ENCODE data around the gene RMND5B.

RMND5B gene

GRCh38 chr5:178117923-178118701 is 12.7 kb upstream of the RMND5B start:
- no peak overlapping the region for H2AFZ ChIP-seq (ENCODE audit: low read length)
- H3F3A ChIP-seq (ENCODE audit: insufficient read depth, low read length) = 0 out of 2 replicates have a peak, but pooled peaks cover 4% of the 10 kb centered on the region
- H3K36me3 ChIP-seq (replicated peaks; ENCODE audit: insufficient read depth, low read length) = no peaks in the 10 kb centered on the region
- peaks cover 26% of the 10 kb centered on the region for H3K27me3 ChIP-seq (replicated peaks; ENCODE audit: insufficient read depth, low read length)
- no peak overlapping the region for H3K9ac ChIP-seq (ENCODE audit: low read length)
- H3K9me2 ChIP-seq (replicated peaks; ENCODE audit: insufficient read depth, low read length) = no peaks in the 10 kb centered on the region
- no peaks in the 10 kb centered on the region for H3K9me3 ChIP-seq (replicated peaks; ENCODE audit: insufficient read depth, low read length)
- H3K4me1 ChIP-seq (ENCODE audit: low read length) = peaks cover 14% of the 10 kb centered on the region
- no peaks in the 10 kb centered on the region for H4K20me1 ChIP-seq (ENCODE audit: insufficient read depth, low read length)
- no peak overlapping the region for H3K27ac ChIP-seq (ENCODE audit: low read length)
- no peak for DNase-seq
- no peak overlapping the region for H3K4me2 ChIP-seq (ENCODE audit: low read depth, low read length)
- no peak for TF ChIP-seq EZH2 (optimal IDR thresholded peaks at IDR 0.05; ENCODE audit: low read depth, low read length)
- TF ChIP-seq EZH2phosphoT487 (IDR thresholded peaks at IDR 0.05; ENCODE audit: low read length) = no peak
- TF ChIP-seq, protein P1, sequence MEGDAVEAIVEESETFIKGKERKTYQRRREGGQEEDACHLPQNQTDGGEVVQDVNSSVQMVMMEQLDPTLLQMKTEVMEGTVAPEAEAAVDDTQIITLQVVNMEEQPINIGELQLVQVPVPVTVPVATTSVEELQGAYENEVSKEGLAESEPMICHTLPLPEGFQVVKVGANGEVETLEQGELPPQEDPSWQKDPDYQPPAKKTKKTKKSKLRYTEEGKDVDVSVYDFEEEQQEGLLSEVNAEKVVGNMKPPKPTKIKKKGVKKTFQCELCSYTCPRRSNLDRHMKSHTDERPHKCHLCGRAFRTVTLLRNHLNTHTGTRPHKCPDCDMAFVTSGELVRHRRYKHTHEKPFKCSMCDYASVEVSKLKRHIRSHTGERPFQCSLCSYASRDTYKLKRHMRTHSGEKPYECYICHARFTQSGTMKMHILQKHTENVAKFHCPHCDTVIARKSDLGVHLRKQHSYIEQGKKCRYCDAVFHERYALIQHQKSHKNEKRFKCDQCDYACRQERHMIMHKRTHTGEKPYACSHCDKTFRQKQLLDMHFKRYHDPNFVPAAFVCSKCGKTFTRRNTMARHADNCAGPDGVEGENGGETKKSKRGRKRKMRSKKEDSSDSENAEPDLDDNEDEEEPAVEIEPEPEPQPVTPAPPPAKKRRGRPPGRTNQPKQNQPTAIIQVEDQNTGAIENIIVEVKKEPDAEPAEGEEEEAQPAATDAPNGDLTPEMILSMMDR (IDR thresholded peaks at IDR 0.05; ENCODE audit: low read length) = no peak
- peaks cover 9% of the 10 kb centered on the region for H3K79me2 ChIP-seq (ENCODE audit: low read length)
- H3K4me3 ChIP-seq (ENCODE audit: low read length) = no peak overlapping the region

- 0 out of 2 replicates have a peak, but pooled peaks cover 4% of the 10 kb centered on the region for H3F3A ChIP-seq (ENCODE audit: insufficient read depth, low read length)
- H3K4me3 ChIP-seq (ENCODE audit: low read length) = no peak overlapping the region
- H3K27ac ChIP-seq (ENCODE audit: low read length) = no peak overlapping the region
- peaks cover 13% of the 10 kb centered on the region for H3K27me3 ChIP-seq (replicated peaks; ENCODE audit: insufficient read depth, low read length)
- peak overlapping the region; percentile 22 for H2AFZ ChIP-seq (ENCODE audit: low read length)
- H3K4me2 ChIP-seq (ENCODE audit: low read depth, low read length) = no peak overlapping the region
- DNase-seq = no peak
- H3K79me2 ChIP-seq (ENCODE audit: low read length) = peaks cover 9% of the 10 kb centered on the region
- no peaks in the 10 kb centered on the region for H3K9me3 ChIP-seq (replicated peaks; ENCODE audit: insufficient read depth, low read length)
- H3K9me2 ChIP-seq (replicated peaks; ENCODE audit: insufficient read depth, low read length) = no peaks in the 10 kb centered on the region
- TF ChIP-seq EZH2 (optimal IDR thresholded peaks at IDR 0.05; ENCODE audit: low read depth, low read length) = no peak
- no peaks in the 10 kb centered on the region for H4K20me1 ChIP-seq (ENCODE audit: insufficient read depth, low read length)
- no peak overlapping the region for H3K9ac ChIP-seq (ENCODE audit: low read length)
- H3K4me1 ChIP-seq (ENCODE audit: low read length) = peaks cover 14% of the 10 kb centered on the region
- no peaks in the 10 kb centered on the region for H3K36me3 ChIP-seq (replicated peaks; ENCODE audit: insufficient read depth, low read length)
Observed at GRCh38 chr5:178119915-178120606, 10.8 kb upstream of the RMND5B start.

DNA sequence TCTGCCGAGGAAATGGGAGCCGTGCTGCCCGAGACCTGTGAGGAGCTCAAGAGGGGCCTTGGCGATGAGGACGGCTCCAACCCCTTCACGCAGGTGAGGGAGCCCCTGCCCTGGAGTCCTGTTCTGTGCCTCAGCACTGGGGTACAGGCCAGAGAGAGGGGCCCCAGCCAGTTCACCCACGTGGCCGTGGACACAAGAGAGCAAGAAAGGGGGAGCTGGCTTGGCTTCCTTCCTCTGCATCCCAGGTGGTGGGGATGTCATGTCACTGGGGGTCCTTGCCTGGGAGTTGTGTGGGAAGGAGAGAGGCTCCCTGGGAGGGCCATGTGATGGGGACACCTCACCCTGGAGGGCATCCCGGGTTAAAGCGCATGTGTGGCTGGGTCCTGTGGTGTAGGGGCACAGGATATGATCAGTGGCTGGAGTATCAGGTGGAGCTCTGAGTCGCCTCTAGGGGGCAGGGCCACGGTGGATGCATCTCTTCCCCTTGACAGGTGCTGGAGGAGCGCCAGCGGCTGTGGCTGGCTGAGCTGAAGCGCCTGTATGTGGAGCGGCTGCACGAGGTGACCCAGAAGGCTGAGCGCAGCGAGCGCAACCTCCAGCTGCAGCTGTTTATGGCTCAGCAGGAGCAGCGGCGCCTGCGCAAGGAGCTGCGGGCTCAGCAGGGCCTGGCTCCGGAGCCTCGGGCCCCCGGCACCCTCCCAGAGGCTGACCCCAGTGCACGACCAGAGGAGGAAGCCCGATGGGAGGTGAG is 10.0 kb upstream of the RMND5B start:
- Histone ChIP-seq H3K9me2 (replicated peaks; ENCODE audit: insufficient read depth, low read length) (no peaks in the 10 kb centered on the region), H3K9me3 (replicated peaks; ENCODE audit: insufficient read depth, low read length) (no peaks in the 10 kb centered on the region), H4K20me1 (ENCODE audit: insufficient read depth, low read length) (no peaks in the 10 kb centered on the region), H3K27me3 (replicated peaks; ENCODE audit: insufficient read depth, low read length) (peaks cover 6% of the 10 kb centered on the region; the same call in 1 of the 2 replicates), H3K36me3 (replicated peaks; ENCODE audit: insufficient read depth, low read length) (no peaks in the 10 kb centered on the region), H2AFZ (ENCODE audit: low read length) (peak overlapping the region; percentile 89), H3K4me3 (ENCODE audit: low read length) (peak overlapping the region; percentile 59), H3K79me2 (ENCODE audit: low read length) (peaks cover 9% of the 10 kb centered on the region), H3K4me1 (ENCODE audit: low read length) (peaks cover 14% of the 10 kb centered on the region), H3K9ac (ENCODE audit: low read length) (peak overlapping the region; percentile 54; the same call in 1 of the 2 replicates), H3K27ac (ENCODE audit: low read length) (peak overlapping the region; percentile 68), H3K4me2 (ENCODE audit: low read depth, low read length) (peak overlapping the region; percentile 95), H3F3A (ENCODE audit: insufficient read depth, low read length) (0 out of 2 replicates have a peak, but pooled peaks cover 4% of the 10 kb centered on the region)
- DNase-seq = peak; percentile 98
- no peak for TF ChIP-seq EZH2 (optimal IDR thresholded peaks at IDR 0.05; ENCODE audit: low read depth, low read length)
- TF ChIP-seq, protein P1 (IDR thresholded peaks at IDR 0.05; ENCODE audit: low read length) = peak; percentile 85
